CD4-positive, alpha-beta T cell treated with Interleukin-15 for 4 hours (primary cell): ENCODE data around the gene RHOT2.
A peak's percentile ranks its signal among the peaks of the same experiment; 100 is the strongest.

Experiments
- DNase-seq: peaks from one replicate; pipeline ENCODE4 v3.0.0-alpha.2; 2020; ENCODE audit warnings: low spot score

RHOT2 gene

DNA sequence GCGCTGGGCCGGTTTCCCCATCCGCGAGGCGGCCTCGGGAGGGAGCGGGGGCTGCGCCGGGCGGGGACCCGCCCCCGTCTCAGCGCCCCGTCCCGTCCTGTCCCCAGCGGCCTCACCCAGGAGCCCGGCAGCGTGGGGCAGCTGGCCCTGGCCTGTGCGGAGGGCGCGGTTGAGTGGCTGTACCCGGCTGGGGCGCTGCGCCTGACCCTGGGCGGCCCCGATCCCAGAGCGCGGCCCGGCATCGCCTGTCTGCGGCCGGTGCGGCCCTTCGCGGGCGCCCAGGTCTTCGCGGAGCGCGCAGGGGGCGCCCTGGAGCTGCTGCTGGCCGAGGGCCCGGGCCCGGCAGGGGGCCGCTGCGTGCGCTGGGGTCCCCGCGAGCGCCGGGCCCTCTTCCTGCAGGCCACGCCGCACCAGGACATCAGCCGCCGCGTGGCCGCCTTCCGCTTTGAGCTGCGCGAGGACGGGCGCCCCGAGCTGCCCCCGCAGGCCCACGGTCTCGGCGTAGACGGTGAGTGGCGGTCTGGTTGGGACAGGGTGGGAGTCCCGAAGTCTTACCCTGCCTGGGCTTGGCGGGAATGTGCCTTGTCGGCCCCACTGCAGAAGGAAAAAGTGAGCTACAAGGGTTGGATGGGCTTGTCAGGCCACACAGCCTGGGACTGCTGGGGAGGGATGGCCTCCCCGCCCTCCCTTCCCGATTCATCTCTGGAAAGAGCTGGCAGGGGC lies 47.7 kb downstream of the RHOT2 start:
- no peak for DNase-seq

GRCh38 chr16:716200-716568 lies 48.3 kb downstream of the RHOT2 start:
- no peak for DNase-seq

GRCh38 chr16:716768-717325 lies 48.9 kb downstream of the RHOT2 start:
- DNase-seq = no peak

DNA sequence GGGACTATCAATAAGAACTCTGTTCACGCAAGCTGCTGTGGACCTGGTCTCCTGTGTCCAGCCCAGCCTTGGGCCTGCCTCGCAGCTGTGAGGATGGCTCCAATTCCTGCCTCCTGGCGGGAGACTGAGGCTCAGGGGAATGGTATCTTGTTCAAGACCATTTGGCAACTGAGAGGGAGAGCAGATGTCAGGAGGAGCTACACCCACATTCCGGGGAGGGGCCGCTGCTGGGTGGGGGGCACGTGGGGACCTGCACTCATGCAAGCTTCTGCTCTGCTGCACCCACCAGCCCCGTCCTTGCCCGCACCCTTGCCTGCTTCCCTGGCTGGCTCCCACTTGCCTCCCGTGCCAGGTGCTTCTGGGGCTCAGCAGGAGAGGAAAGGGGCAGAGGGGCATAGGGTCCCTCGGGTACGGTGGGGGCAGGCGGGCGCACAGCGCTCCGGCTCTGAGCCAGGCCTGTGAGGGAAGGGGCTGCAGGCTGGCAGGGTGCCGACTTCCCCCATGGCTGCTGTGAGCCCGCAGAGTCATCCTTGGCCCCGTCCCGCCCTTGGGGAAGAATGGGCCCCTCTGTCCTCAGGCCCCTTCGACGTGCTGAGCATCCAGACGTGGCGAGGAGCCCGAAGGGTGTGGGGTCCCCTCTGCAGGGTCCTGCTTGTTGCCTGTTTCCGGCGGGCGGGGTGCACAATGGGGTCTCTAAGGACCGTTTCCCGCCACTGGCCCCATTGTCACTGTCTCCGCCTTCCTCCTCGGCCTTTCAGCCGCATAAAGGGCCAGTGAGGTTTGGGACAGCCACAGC lies 49.7 kb downstream of the RHOT2 start:
- DNase-seq = no peak

DNA sequence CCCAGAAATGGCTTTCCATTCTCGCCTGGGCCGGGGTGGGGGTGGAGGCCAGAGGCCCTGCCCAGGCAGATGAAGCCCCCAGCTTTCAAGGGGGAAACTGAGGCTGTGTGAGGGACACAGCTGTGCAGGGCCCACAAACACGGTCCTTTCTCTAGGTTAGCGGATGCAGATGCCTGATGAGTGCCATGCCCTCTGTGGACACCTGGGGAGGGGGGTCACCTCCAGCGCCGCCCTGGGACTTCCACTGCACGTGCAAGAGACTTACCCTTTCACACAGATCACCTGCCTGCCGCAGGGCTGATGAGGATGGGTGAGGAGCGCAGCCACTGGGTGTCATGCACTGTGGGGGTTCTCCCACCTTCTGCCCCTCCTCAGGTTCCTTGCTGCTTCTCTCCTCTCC lies 50.5 kb downstream of the RHOT2 start:
- DNase-seq = no peak

- DNase-seq = no peak
Observed at GRCh38 chr16:718922-719321, 51.0 kb downstream of the RHOT2 start.

DNA sequence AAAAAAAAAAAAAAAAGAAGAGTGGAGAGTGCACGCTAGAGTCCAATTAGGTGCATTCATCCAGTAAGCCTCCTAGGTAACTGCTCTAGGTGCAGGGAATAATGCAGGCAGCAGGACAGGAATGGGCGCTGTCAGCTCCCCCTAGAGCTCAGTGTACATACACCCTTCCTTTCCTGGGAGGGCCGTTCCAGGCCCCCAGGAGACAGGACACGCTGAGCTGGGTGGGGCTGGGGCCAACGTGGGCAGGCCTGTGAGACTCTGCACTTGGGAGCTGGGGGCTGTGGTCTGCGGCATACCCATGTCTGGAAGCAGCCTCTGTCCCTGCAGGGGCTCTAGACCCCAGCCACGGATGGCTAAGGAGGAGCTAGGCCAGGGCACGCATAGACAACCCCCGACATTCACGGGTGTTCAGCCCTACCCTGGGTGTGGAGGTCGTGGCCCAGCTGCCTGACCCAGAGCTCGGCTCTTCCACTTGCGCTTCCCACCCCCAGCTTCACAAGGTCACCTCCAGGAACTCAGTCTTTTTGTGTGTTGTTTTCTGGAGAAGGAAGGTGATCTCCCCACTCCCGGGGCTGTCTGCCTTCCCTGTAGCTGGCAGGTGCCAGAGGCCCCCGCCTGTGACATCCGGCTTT lies 52.0 kb downstream of the RHOT2 start:
- DNase-seq = no peak

DNA sequence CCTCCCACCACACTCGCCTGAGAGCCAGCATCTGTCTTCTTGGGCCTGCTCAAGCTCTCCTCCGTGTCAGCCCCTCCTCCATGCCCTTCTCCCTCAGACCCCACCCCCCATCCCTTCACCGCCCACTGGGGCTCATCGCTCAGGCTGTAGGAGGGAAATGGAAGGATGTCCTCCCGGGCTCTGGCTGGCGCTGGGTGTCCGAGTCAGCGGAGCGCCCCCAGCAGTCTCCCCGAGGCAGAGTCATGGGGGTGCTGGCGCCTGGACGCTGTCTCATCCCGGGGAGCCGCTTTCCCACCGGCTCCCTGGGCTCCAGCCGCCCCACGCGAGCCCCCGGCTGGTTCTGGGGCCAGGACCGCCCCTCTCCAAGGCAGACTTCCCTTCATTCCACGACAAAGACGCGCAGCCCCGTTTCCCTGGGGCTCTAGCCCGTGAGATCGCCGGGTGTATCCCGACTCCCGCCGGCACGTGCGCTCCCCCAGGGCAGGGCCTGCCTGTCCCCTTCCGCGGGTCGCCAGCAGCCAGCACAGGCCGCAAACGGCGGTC lies 52.6 kb downstream of the RHOT2 start:
- DNase-seq = no peak

DNA sequence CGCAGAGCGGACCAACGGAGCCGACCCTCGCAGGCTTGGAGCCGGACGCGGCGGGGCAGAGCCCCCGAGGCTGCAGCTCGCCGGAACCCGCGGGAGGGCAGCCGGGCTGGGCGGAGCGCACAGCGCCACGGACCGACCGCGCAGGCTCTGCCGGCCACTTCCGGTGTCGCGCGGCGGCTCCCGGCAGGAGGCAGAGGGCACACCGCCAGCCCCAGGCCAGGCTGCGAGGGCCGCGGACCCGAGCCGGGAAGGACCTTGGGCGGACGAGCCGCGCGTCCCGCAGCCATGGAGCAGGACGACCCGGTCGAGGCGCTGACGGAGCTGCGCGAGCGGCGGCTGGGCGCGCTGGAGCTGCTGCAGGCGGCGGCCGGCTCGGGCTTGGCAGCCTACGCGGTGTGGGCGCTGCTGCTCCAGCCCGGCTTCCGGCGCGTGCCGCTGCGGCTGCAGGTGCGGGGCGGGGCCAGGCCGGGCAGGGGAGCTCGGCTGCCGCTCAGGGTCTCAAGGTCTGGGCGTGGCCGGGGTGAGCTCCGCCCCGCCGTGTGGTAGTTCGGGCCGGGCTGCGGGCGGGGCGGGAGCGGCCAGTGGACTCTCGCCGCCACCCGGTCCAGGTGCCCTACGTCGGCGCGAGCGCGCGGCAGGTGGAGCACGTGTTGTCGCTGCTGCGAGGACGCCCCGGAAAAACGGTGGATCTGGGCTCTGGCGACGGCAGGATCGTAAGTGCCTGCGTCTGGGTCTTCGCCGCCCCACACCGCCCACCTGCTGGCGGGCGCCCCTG lies 53.2 kb downstream of the RHOT2 start, which contains the start of gene ANTKMT:
TSS of gene ANTKMT (plus strand) at position 157 of the 775 bp plus-strand sequence. CDS start at position 286, 129 bp downstream.
- peak; percentile 65 for DNase-seq

DNA sequence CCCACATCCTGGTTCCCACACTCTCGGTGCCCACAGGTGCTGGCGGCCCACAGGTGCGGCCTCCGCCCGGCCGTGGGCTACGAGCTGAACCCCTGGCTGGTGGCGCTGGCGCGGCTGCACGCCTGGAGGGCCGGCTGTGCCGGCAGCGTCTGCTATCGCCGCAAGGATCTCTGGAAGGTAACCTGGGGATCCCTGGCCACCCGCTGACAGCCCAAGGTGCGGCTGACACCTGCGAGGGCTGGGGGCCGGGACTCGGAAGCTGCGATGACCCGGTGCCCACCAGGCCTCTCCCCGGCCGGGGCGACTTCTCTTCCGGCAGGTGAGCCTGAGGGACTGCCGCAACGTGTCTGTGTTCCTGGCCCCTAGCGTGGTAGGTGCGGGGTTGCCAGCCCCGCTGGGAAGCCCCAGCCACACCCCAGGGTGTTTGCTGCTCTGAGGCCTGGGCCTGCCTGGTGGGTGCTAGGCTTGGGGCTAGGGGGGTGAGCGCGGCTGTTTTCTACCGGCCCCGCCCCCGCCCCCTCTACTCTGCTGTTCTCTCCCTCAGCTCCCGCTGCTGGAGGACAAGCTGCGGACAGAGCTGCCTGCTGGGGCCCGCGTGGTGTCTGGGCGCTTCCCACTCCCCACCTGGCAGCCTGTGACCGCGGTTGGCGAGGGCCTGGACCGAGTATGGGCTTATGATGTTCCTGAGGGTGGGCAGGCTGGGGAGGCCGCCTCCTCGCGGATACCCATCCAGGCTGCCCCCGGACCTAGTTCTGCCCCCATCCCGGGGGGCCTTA lies 54.0 kb downstream of the RHOT2 start:
- DNase-seq = no peak

GRCh38 chr16:722835-723633 lies 55.1 kb downstream of the RHOT2 start:
- no peak for DNase-seq

DNA sequence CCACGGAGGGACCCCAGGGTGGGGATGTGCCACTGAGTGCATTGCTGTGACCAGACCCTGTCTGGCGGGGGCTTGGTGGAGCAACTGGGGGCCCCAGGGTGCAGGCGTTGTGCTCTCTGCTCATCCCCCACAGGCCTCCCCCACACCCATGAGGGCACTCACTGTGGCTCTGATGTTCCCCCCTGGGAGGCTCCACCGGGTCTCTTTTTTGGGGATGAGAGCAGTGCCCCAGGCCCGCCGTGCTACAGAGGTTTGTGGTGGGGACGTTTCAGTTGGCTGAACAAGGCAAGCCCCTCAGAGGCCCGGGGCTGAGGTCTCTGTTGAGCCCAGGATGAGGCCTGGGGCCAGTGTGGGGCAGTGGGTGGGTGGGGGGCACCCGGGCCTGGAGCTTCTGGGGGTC lies 55.8 kb downstream of the RHOT2 start:
- DNase-seq = no peak
